Adrenal gland (tissue), 12 donors: Measurements from ENCODE around the gene AHRR. TPM values are rescaled to one million over a fixed set of nuclear protein-coding genes. Genes with fewer than 3 reads are reported as not detected.
A peak's percentile ranks its signal among the peaks of the same experiment; 100 is the strongest.

Experiments used
- DNase-seq, 7 donors: peaks; one replicate each; pipeline ENCODE4 v3.0.0-alpha.2; 2019 to 2020
- H3K27ac ChIP-seq, 5 donors: fragments of 200-600 bp; sonication (generic) in 4 of 5; 1 replicate in 3 of 5; 2 replicates in 2 of 5; pipeline versions ENCODE4 v1.5.1 to v1.8.0; 2016 to 2020; ENCODE audit warnings: mild to moderate bottlenecking in 1 of 5
- H3K27me3 ChIP-seq: fragments of 200-600 bp; 2 replicates; pipeline ENCODE4 v1.8.0; 2021
- H3K36me3 ChIP-seq, 2 donors: fragments of 200-600 bp; replicated peaks in 1 of 2; 1 replicate in 1 of 2; 2 replicates in 1 of 2; pipeline versions ENCODE4 v1.5.1 to v1.8.0; 2018 to 2022
- H3K4me1 ChIP-seq, 2 donors: fragments of 200-600 bp; replicated peaks in 1 of 2; 1 replicate in 1 of 2; 2 replicates in 1 of 2; pipeline versions ENCODE4 v1.5.1 to v1.8.0; 2018 to 2021
- H3K4me3 ChIP-seq, 4 donors: fragments of 200-600 bp; sonication (generic) in 3 of 4; one replicate each; pipeline ENCODE4 v1.5.1; 2016 to 2018
- H3K9me3 ChIP-seq, 3 donors: fragments of 200-600 bp; sonication (generic) in 1 of 3; replicated peaks in 1 of 3; 1 replicate in 2 of 3; 2 replicates in 1 of 3; pipeline versions ENCODE4 v1.5.1 to v1.8.0; 2016 to 2021
- POLR2A ChIP-seq, 2 donors: fragments of 450-650 bp; IDR thresholded peaks; one replicate each; pipeline ENCODE4 v1.6.1; 2017; ENCODE audit warnings: antibody characterized with exemption in 2 of 2, mild to moderate bottlenecking in 2 of 2, moderate library complexity in 1 of 2
- WGBS, 4 donors: extraction: QIAGEN DNeasy Blood & Tissue Kit in 2 of 4; methylation state at CpG; one replicate each; pipeline versions ENCODE4 v1.1.5 to v1.1.7; 2013 to 2017; 5-methylcytosine and 5-hydroxymethylcytosine counted together
- intact Hi-C, 2 donors: fragments of 100-400 bp; cut with DNase I; formaldehyde crosslinking; loops; one replicate each; pipeline versions ENCODE4 v1.14.1 to v1.15.0; 2022 to 2023
- polyA plus RNA-seq, 3 donors: library from polyadenylated mRNA; stranded (reverse); fragments of 200-250 nt in 2 of 3; fragments of 350-450 nt in 1 of 3; fragmentation: Illumina TruSeq in 1 of 3; extraction: RNeasy Lipid Tissue Mini Kit (QIAGEN cat#74804) in 1 of 3; gene quantifications; one replicate each; pipeline ENCODE4 v1.2.3, GENCODE V29; 2013 to 2014
- total RNA-seq, 9 donors: library from RNA; depleted of rRNA in 4 of 9; stranded (reverse); fragments of >200 nt in 4 of 9; fragments of 120-200 nt in 1 of 9; fragmentation: NEBNext Ultra II Directional in 1 of 9; extraction: Animal tissue kit (Norgen Biotek cat#: 25700) in 1 of 9; gene quantifications; one replicate each; pipeline versions ENCODE4 v1.1.0 to v1.2.4, GENCODE V29; 2013 to 2023
- TF ChIP-seq, protein P1 (sequence below), 6 experiments: fragments of 450-650 bp in 4 of 6; fragments of 200-600 bp in 2 of 6; sonication (generic) in 1 of 6; IDR thresholded peaks; 1 replicate in 5 of 6; 2 replicates in 1 of 6; pipeline versions ENCODE4 v1.5.1 to v1.8.0; 2016 to 2021; ENCODE audit warnings: antibody characterized with exemption in 6 of 6, mild to moderate bottlenecking in 2 of 6, moderate library complexity in 1 of 6
- donor health status: healthy with polysubstance abuse.
- donor health status: Bipolar disorder and iron deficiency.
- donor health status: DM: yes; HTN: yes; CAD: no.
- donor health status: DM: no; HTN: no; CAD: no.
- donor health status: DM: no; HTN: no; CAD: no.
- donor health status: DM: yes; HTN: yes; CAD: no.

AHRR gene
- total and polyA plus RNA-seq, 12 donors, result 0.17 to 3.6 (median 0.99) TPM

DNA sequence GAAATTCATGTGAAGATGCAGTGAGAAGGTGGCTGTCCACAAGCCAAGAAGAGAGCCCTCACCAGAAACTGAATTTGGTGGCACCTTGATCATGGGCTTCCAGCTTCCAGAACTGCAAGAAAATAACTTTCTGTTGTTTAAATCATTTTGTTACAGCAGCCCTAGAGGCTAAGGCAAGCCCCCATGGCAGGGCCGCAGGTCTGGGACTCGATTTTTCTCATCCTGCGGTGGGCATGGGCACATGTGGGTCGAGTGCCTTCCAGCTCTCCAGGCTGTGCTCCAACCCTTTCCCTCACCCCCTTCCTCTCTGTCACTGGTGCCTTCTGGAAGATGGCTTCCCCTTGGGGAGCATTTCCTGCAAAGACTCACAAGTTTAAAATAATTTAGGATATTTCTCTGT lies 40.7 kb downstream of the AHRR start:
- Histone ChIP-seq H3K36me3 (no peaks in the 10 kb centered on the region), H3K9me3 (peaks cover 0 to 8% (median 0%) of the 10 kb centered on the region in 3 donors), H3K27ac (no peak overlapping the region), H3K4me1 (no peaks in the 10 kb centered on the region), H3K27me3 (no peaks in the 10 kb centered on the region), H3K4me3 (no peak overlapping the region)
- DNase-seq, result peak in 1 of 7 donors; percentile 10
- WGBS, 4 donors, result 80 to 88% (median 87%) methylated on average over 4 of the region's 4 CpGs
- intact Hi-C loops, result no loop called here
- TF ChIP-seq, protein P1, sequence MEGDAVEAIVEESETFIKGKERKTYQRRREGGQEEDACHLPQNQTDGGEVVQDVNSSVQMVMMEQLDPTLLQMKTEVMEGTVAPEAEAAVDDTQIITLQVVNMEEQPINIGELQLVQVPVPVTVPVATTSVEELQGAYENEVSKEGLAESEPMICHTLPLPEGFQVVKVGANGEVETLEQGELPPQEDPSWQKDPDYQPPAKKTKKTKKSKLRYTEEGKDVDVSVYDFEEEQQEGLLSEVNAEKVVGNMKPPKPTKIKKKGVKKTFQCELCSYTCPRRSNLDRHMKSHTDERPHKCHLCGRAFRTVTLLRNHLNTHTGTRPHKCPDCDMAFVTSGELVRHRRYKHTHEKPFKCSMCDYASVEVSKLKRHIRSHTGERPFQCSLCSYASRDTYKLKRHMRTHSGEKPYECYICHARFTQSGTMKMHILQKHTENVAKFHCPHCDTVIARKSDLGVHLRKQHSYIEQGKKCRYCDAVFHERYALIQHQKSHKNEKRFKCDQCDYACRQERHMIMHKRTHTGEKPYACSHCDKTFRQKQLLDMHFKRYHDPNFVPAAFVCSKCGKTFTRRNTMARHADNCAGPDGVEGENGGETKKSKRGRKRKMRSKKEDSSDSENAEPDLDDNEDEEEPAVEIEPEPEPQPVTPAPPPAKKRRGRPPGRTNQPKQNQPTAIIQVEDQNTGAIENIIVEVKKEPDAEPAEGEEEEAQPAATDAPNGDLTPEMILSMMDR (IDR thresholded peaks at IDR 0.05), result no peak
- TF ChIP-seq POLR2A (IDR thresholded peaks at IDR 0.05), result no peak

GRCh38 chr5:362978-363765 lies 41.7 kb downstream of the AHRR start:
- no peak overlapping the region for H3K4me3 ChIP-seq
- intact Hi-C loops, result no loop called here
- WGBS, 4 donors, result 77 to 86% (median 84%) methylated on average over 3 of the region's 3 CpGs

DNA sequence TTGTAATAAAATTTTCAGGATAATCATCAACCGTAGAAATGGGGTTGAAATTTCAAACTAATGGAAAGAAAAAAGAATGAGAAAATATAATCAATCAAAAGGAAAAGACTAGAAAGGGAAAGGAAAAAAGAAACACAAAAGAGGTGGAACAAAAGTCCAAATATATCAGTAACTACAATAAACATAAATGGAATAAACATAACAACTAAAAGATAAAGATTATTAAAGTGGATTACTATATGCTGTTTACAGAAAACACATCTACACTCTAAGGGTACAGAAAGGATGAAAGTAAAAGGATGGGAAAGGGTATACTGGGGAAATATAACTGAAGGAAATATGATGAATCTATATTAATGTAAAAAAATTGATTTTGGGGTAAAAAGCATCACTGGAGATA lies 43.0 kb downstream of the AHRR start:
- H3K27ac ChIP-seq, result no peak overlapping the region
- no peaks in the 10 kb centered on the region for H3K4me1 ChIP-seq
- WGBS, 4 donors, result 45 to 98% (median 96%) methylated on average over 1 of the region's 1 CpG
- H3K4me3 ChIP-seq, result no peak overlapping the region
- intact Hi-C loops, result no loop called here
- DNase-seq, result no peak
- H3K36me3 ChIP-seq, result no peaks in the 10 kb centered on the region
- H3K9me3 ChIP-seq, result peaks cover 0 to 8% (median 0%) of the 10 kb centered on the region in 3 donors
- TF ChIP-seq POLR2A (IDR thresholded peaks at IDR 0.05), result no peak
- TF ChIP-seq, protein P1 (IDR thresholded peaks at IDR 0.05), result no peak
- no peaks in the 10 kb centered on the region for H3K27me3 ChIP-seq

More at GRCh38 chr5:362978-363765, 41.7 kb downstream of the AHRR start:
- Histone ChIP-seq H3K36me3 (no peaks in the 10 kb centered on the region), H3K27me3 (no peaks in the 10 kb centered on the region), H3K9me3 (peaks cover 0 to 8% (median 0%) of the 10 kb centered on the region in 3 donors), H3K4me1 (no peaks in the 10 kb centered on the region), H3K27ac (no peak overlapping the region)
- peak in 1 of 7 donors; percentile 25 for DNase-seq
- TF ChIP-seq, protein P1 (IDR thresholded peaks at IDR 0.05), result no peak
- no peak for TF ChIP-seq POLR2A (IDR thresholded peaks at IDR 0.05)

GRCh38 chr5:366541-367357 lies 45.2 kb downstream of the AHRR start:
- intact Hi-C loops, result no loop called here
- Histone ChIP-seq H3K4me3 (no peak overlapping the region), H3K4me1 (no peaks in the 10 kb centered on the region), H3K27ac (no peak overlapping the region), H3K36me3 (no peaks in the 10 kb centered on the region), H3K9me3 (peaks cover 0 to 8% (median 0%) of the 10 kb centered on the region in 3 donors), H3K27me3 (no peaks in the 10 kb centered on the region)
- peak in 2 of 7 donors; percentile 4 to 9 for DNase-seq
- TF ChIP-seq POLR2A (IDR thresholded peaks at IDR 0.05), result no peak
- TF ChIP-seq, protein P1 (IDR thresholded peaks at IDR 0.05), result no peak
- WGBS, 4 donors, result 84 to 89% (median 87%) methylated on average over 18 of the region's 18 CpGs
